HEK293 (cell line): ENCODE measurements around the gene STEEP1.

Experiments
- BCL11A ChIP-seq: fragments of 450-650 bp; formaldehyde crosslinking; IDR thresholded peaks from 2 replicates; pipeline ENCODE4 v1.5.1; 2016; ENCODE audit warnings: low read depth, missing biosample characterization, missing genetic modification characterization
- BCL6B ChIP-seq: fragments of 450-650 bp; formaldehyde crosslinking; IDR thresholded peaks from 2 replicates; pipeline ENCODE4 v1.5.1; 2017; ENCODE audit warnings: missing biosample characterization, missing genetic modification characterization
- ELK4 ChIP-seq: IDR thresholded peaks from 2 replicates; pipeline ENCODE4 v1.6.1; 2011; ENCODE audit warnings: mild to moderate bottlenecking, low read depth, low read length, borderline replicate concordance
- HIC1 ChIP-seq: fragments of 450-650 bp; formaldehyde crosslinking; IDR thresholded peaks from 2 replicates; pipeline ENCODE4 v1.5.1; 2016; ENCODE audit warnings: missing biosample characterization, missing genetic modification characterization
- HOXC10 ChIP-seq: sonication (generic); formaldehyde crosslinking; IDR thresholded peaks from 2 replicates; pipeline ENCODE4 v1.8.1; 2023; ENCODE audit warnings: mild to moderate bottlenecking, missing genetic modification reagents
- HOXD13 ChIP-seq: sonication (generic); formaldehyde crosslinking; IDR thresholded peaks from 2 replicates; pipeline ENCODE4 v1.8.0; 2022; ENCODE audit warnings: missing genetic modification reagents, borderline replicate concordance
- KLF1 ChIP-seq: fragments of 450-650 bp; formaldehyde crosslinking; IDR thresholded peaks from 2 replicates; pipeline ENCODE4 v1.5.1; 2016; ENCODE audit warnings: missing biosample characterization, missing genetic modification characterization
- KLF8 ChIP-seq: fragments of 450-650 bp; formaldehyde crosslinking; IDR thresholded peaks from 2 replicates; pipeline ENCODE4 v1.5.1; 2016; ENCODE audit warnings: missing biosample characterization, missing genetic modification characterization
- MZF1 ChIP-seq: fragments of 450-650 bp; formaldehyde crosslinking; IDR thresholded peaks from 2 replicates; pipeline ENCODE4 v1.5.1; 2017; ENCODE audit warnings: missing biosample characterization, missing genetic modification characterization, borderline replicate concordance
- OVOL3 ChIP-seq: fragments of 450-650 bp; formaldehyde crosslinking; IDR thresholded peaks from 2 replicates; pipeline ENCODE4 v1.5.1; 2016; ENCODE audit warnings: missing biosample characterization, missing genetic modification characterization
- SP3 ChIP-seq: fragments of 450-650 bp; formaldehyde crosslinking; IDR thresholded peaks from 2 replicates; pipeline ENCODE4 v1.5.1; 2016; ENCODE audit warnings: missing biosample characterization, missing genetic modification characterization
- ZBTB10 ChIP-seq: fragments of 450-650 bp; formaldehyde crosslinking; IDR thresholded peaks from 2 replicates; pipeline ENCODE4 v1.5.1; 2016; ENCODE audit warnings: missing biosample characterization, missing genetic modification characterization
- ZBTB21 ChIP-seq: fragments of 450-650 bp; formaldehyde crosslinking; IDR thresholded peaks from 2 replicates; pipeline ENCODE4 v1.5.1; 2017; ENCODE audit warnings: missing biosample characterization, missing genetic modification characterization
- ZBTB49 ChIP-seq: fragments of 450-650 bp; formaldehyde crosslinking; IDR thresholded peaks from 2 replicates; pipeline ENCODE4 v1.5.1; 2016; ENCODE audit warnings: missing biosample characterization, missing genetic modification characterization, low read depth
- ZEB2 ChIP-seq: fragments of 450-650 bp; formaldehyde crosslinking; IDR thresholded peaks from 2 replicates; pipeline ENCODE4 v1.5.1; 2016; ENCODE audit warnings: missing biosample characterization, missing genetic modification characterization
- ZFP3 ChIP-seq: fragments of 450-650 bp; formaldehyde crosslinking; IDR thresholded peaks from 2 replicates; pipeline ENCODE4 v1.5.1; 2016; ENCODE audit warnings: low read depth, missing biosample characterization, missing genetic modification characterization
- ZNF133 ChIP-seq: fragments of 450-650 bp; formaldehyde crosslinking; IDR thresholded peaks from 2 replicates; pipeline ENCODE4 v1.5.1; 2016; ENCODE audit warnings: missing biosample characterization, missing genetic modification characterization
- ZNF16 ChIP-seq: fragments of 450-650 bp; formaldehyde crosslinking; IDR thresholded peaks from 2 replicates; pipeline ENCODE4 v1.5.1; 2016; ENCODE audit warnings: low read depth, missing biosample characterization, missing genetic modification characterization
- ZNF2 ChIP-seq: fragments of 450-650 bp; formaldehyde crosslinking; IDR thresholded peaks from 2 replicates; pipeline ENCODE4 v1.5.1; 2016; ENCODE audit warnings: missing biosample characterization, missing genetic modification characterization
- ZNF221 ChIP-seq: fragments of 450-650 bp; formaldehyde crosslinking; IDR thresholded peaks from 2 replicates; pipeline ENCODE4 v1.5.1; 2017; ENCODE audit warnings: missing biosample characterization, missing genetic modification characterization, borderline replicate concordance
- ZNF248 ChIP-seq: fragments of 450-650 bp; formaldehyde crosslinking; IDR thresholded peaks from 2 replicates; pipeline ENCODE4 v1.5.1; 2017; ENCODE audit warnings: missing biosample characterization, missing genetic modification characterization
- ZNF37A ChIP-seq: fragments of 450-650 bp; IDR thresholded peaks from 2 replicates; pipeline ENCODE4 v1.5.1; 2018; ENCODE audit warnings: missing biosample characterization, missing genetic modification characterization
- ZNF449 ChIP-seq: fragments of 450-650 bp; formaldehyde crosslinking; IDR thresholded peaks from 2 replicates; pipeline ENCODE4 v1.5.1; 2017; ENCODE audit warnings: missing biosample characterization, mild to moderate bottlenecking, missing genetic modification characterization, moderate library complexity
- ZNF473 ChIP-seq: fragments of 450-650 bp; formaldehyde crosslinking; IDR thresholded peaks from 2 replicates; pipeline ENCODE4 v1.5.1; 2017; ENCODE audit warnings: missing biosample characterization, missing genetic modification characterization
- ZNF561 ChIP-seq: fragments of 450-650 bp; IDR thresholded peaks from 2 replicates; pipeline ENCODE4 v1.5.1; 2018; ENCODE audit warnings: missing biosample characterization, missing genetic modification characterization, borderline replicate concordance
- ZNF596 ChIP-seq: fragments of 450-650 bp; IDR thresholded peaks from 2 replicates; pipeline ENCODE4 v1.5.0; 2018; ENCODE audit warnings: missing biosample characterization, mild to moderate bottlenecking, missing genetic modification characterization, moderate library complexity
- ZNF626 ChIP-seq: fragments of 450-650 bp; sonication (Bioruptor Pico); formaldehyde crosslinking; IDR thresholded peaks from 2 replicates; pipeline ENCODE4 v1.5.1; 2018; ENCODE audit warnings: missing biosample characterization, missing genetic modification characterization, inconsistent platforms
- ZNF629 ChIP-seq: fragments of 450-650 bp; formaldehyde crosslinking; IDR thresholded peaks from 2 replicates; pipeline ENCODE4 v1.5.1; 2017; ENCODE audit warnings: missing biosample characterization, missing genetic modification characterization
- ZSCAN23 ChIP-seq: fragments of 450-650 bp; formaldehyde crosslinking; IDR thresholded peaks from 2 replicates; pipeline ENCODE4 v1.5.1; 2016; ENCODE audit warnings: missing biosample characterization, missing genetic modification characterization

STEEP1 gene

GRCh38 chrX:119574394-119575266, 9.4 kb upstream of the STEEP1 start, which contains the start of gene UBE2A (continued):
- TF ChIP-seq ZNF2 (tag by site-specific recombination): no peak; the same call in none of the 2 replicates
- no peak for TF ChIP-seq ZNF248 (tag by site-specific recombination)
- no peak for TF ChIP-seq ZNF16 (tag by site-specific recombination)
- peak; percentile 80; the same call in 1 of the 2 replicates for TF ChIP-seq ZSCAN23
- no peak for TF ChIP-seq ZFP3 (tag by site-specific recombination)
- TF ChIP-seq ELK4: no peak
- TF ChIP-seq HOXD13 (CRISPR knock-in tag): no peak
- peak; percentile 91 for TF ChIP-seq ZBTB10 (tag by site-specific recombination)
- no peak for TF ChIP-seq ZNF221
- TF ChIP-seq BCL11A (tag by site-specific recombination): 0 out of 2 replicates have a peak, but pooled peaks have one; percentile 10
- TF ChIP-seq ZBTB49 (tag by site-specific recombination): no peak
- no peak for TF ChIP-seq HOXC10 (CRISPR knock-in tag)
- TF ChIP-seq ZNF37A (tag by site-specific recombination): no peak
- TF ChIP-seq OVOL3 (tag by site-specific recombination): no peak
- TF ChIP-seq KLF1 (tag by site-specific recombination): peak; percentile 75; the same call in 1 of the 2 replicates
- TF ChIP-seq BCL6B (tag by site-specific recombination): no peak
- TF ChIP-seq SP3: peak; percentile 81
- peak; percentile 95 for TF ChIP-seq ZNF629
- no peak for TF ChIP-seq ZNF449 (tag by site-specific recombination)
- peak; percentile 92 for TF ChIP-seq KLF8 (tag by site-specific recombination)
- no peak for TF ChIP-seq ZNF133 (tag by site-specific recombination)
- TF ChIP-seq ZNF596 (tag by site-specific recombination): no peak
- TF ChIP-seq HIC1 (tag by site-specific recombination): no peak
- TF ChIP-seq ZBTB21: peak; percentile 91
- peak; percentile 88 for TF ChIP-seq ZEB2 (tag by site-specific recombination)
- TF ChIP-seq ZNF473 (tag by site-specific recombination): no peak
- no peak for TF ChIP-seq ZNF626 (tag by site-specific recombination)
- TF ChIP-seq ZNF561: peak; percentile 48; the same call in 1 of the 2 replicates
- no peak for TF ChIP-seq MZF1 (tag by site-specific recombination)
